GM19324 (cell line): ENCODE data around the gene TCN1.
"Not testable (repeated sequence)": the region's sequence is repeated elsewhere in the genome, so short reads cannot be mapped to it uniquely, and the experiment has no call there.

ENCODE experiments used
- ATAC-seq: cut with Tn5 transposase; IDR thresholded peaks from one replicate; pipeline ENCODE4 v1.9.1; 2021; ENCODE audit warnings: mild to moderate bottlenecking, moderate library complexity; ENCODE audit not compliant: unreplicated experiment, low FRiP score

Gene TCN1

GRCh38 chr11:59866397-59866796 is at the start of gene TCN1:
TCN1 (minus strand) TSS chr11:59866487; CDS start chr11:59866470, 17 bp downstream.
- ATAC-seq, result no peak

- not testable (repeated sequence) for ATAC-seq
Measured at GRCh38 chr11:59903569-59903968, 37.3 kb upstream of the TCN1 start.

- ATAC-seq, result no peak
Measured at GRCh38 chr11:59901306-59901705, 35.0 kb upstream of the TCN1 start.

- no peak for ATAC-seq
Measured at GRCh38 chr11:59900366-59901126, 34.3 kb upstream of the TCN1 start.

GRCh38 chr11:59899532-59899931 is 33.2 kb upstream of the TCN1 start:
- ATAC-seq, result no peak

GRCh38 chr11:59898650-59899049 is 32.4 kb upstream of the TCN1 start:
- no peak for ATAC-seq

GRCh38 chr11:59898046-59898445 is 31.8 kb upstream of the TCN1 start:
- no peak for ATAC-seq

GRCh38 chr11:59894616-59895015 is 28.3 kb upstream of the TCN1 start:
- ATAC-seq, result no peak

- ATAC-seq, result no peak
Measured at GRCh38 chr11:59891781-59892181, 25.5 kb upstream of the TCN1 start.

GRCh38 chr11:59887156-59887555 is 20.9 kb upstream of the TCN1 start:
- ATAC-seq, result not testable (repeated sequence)

GRCh38 chr11:59883597-59883996 is 17.3 kb upstream of the TCN1 start:
- no peak for ATAC-seq

- no peak for ATAC-seq
Measured at GRCh38 chr11:59879567-59879966, 13.3 kb upstream of the TCN1 start.

GRCh38 chr11:59878575-59878974 is 12.3 kb upstream of the TCN1 start, which contains the start of gene OOSP3:
OOSP3 (plus strand) TSS chr11:59878782; CDS start chr11:59878809, 27 bp downstream.
- no peak for ATAC-seq

- ATAC-seq, result no peak
Measured at GRCh38 chr11:59877784-59878183, 11.5 kb upstream of the TCN1 start.

GRCh38 chr11:59877325-59877724 is 11.0 kb upstream of the TCN1 start:
- no peak for ATAC-seq

GRCh38 chr11:59875856-59876519 is 9.7 kb upstream of the TCN1 start:
- no peak for ATAC-seq

- no peak for ATAC-seq
Measured at GRCh38 chr11:59872076-59872475, 5.8 kb upstream of the TCN1 start.

GRCh38 chr11:59867946-59868345 is 1.7 kb upstream of the TCN1 start:
- ATAC-seq, result no peak

- no peak for ATAC-seq
Measured at GRCh38 chr11:59866836-59867235, 549 bp upstream of the TCN1 start.

- ATAC-seq, result no peak
Measured at GRCh38 chr11:59865031-59865430, 1.3 kb downstream of the TCN1 start.

GRCh38 chr11:59862252-59862651 is 4.0 kb downstream of the TCN1 start:
- no peak for ATAC-seq

GRCh38 chr11:59859673-59860072 is 6.6 kb downstream of the TCN1 start:
- ATAC-seq, result no peak
